HepG2 (cell line): ENCODE data around the gene SEMA3G. TPM values are rescaled to one million over a fixed set of nuclear protein-coding genes. Genes with fewer than 3 reads are reported as not detected.
A peak's percentile ranks its signal among the peaks of the same experiment; 100 is the strongest.

Experiments
- FOSL1 ChIP-seq: sonication (generic); formaldehyde crosslinking; IDR thresholded peaks from 2 replicates; pipeline ENCODE4 v1.9.0; 2021; ENCODE audit warnings: missing genetic modification reagents, borderline replicate concordance
- GATAD2A ChIP-seq: IDR thresholded peaks from 2 replicates; pipeline ENCODE4 v1.6.1; 2016
- JUND ChIP-seq: sonication (generic); formaldehyde crosslinking; IDR thresholded peaks from 2 replicates; pipeline ENCODE4 v1.8.0; 2022; ENCODE audit warnings: mild to moderate bottlenecking, missing genetic modification reagents
- PHB2 ChIP-seq: fragments of 450-650 bp; IDR thresholded peaks from 2 replicates; pipeline ENCODE4 v1.6.1; 2018; ENCODE audit not compliant: partially characterized antibody
- RXRA ChIP-seq: sonication (generic); formaldehyde crosslinking; IDR thresholded peaks from 2 replicates; pipeline ENCODE4 v1.5.1; 2020; ENCODE audit warnings: missing genetic modification reagents
- SIN3A ChIP-seq: IDR thresholded peaks from 2 replicates; pipeline ENCODE4 v1.6.1; 2011; ENCODE audit warnings: low read depth, mild to moderate bottlenecking, control low read depth, low read length, borderline replicate concordance
- TOPORS ChIP-seq: sonication (generic); formaldehyde crosslinking; IDR thresholded peaks from 2 replicates; pipeline ENCODE4 v1.8.0; 2023; ENCODE audit warnings: mild to moderate bottlenecking, missing genetic modification reagents
- ZBTB8A ChIP-seq: sonication (generic); formaldehyde crosslinking; IDR thresholded peaks from 2 replicates; pipeline ENCODE4 v1.4.0; 2020; ENCODE audit warnings: mild to moderate bottlenecking, low read depth, missing genetic modification reagents, borderline replicate concordance
- ZC3H4 ChIP-seq: sonication (generic); formaldehyde crosslinking; IDR thresholded peaks from 2 replicates; pipeline ENCODE4 v1.4.0; 2020; ENCODE audit warnings: missing genetic modification reagents, borderline replicate concordance
- ZNF12 ChIP-seq: sonication (generic); formaldehyde crosslinking; IDR thresholded peaks from 2 replicates; pipeline ENCODE4 v1.5.0; 2020; ENCODE audit warnings: missing genetic modification reagents
- ZNF256 ChIP-seq: sonication (generic); formaldehyde crosslinking; conservative IDR thresholded peaks from 2 replicates; pipeline ENCODE4 v1.4.0; 2020; ENCODE audit warnings: missing genetic modification reagents
- ZNF282 ChIP-seq: fragments of 450-650 bp; IDR thresholded peaks from 2 replicates; pipeline ENCODE4 v1.6.1; 2018; ENCODE audit not compliant: partially characterized antibody
- ZNF296 ChIP-seq: sonication (generic); formaldehyde crosslinking; conservative IDR thresholded peaks from 2 replicates; pipeline ENCODE4 v1.5.0; 2020; ENCODE audit warnings: mild to moderate bottlenecking, missing genetic modification reagents
- ZNF512 ChIP-seq: sonication (generic); formaldehyde crosslinking; IDR thresholded peaks from 2 replicates; pipeline ENCODE4 v1.4.0; 2020; ENCODE audit warnings: mild to moderate bottlenecking, missing genetic modification reagents
- ZNF547 ChIP-seq: sonication (generic); formaldehyde crosslinking; IDR thresholded peaks from 2 replicates; pipeline ENCODE4 v1.5.1; 2020; ENCODE audit warnings: mild to moderate bottlenecking, missing genetic modification reagents
- ZNF556 ChIP-seq: sonication (generic); formaldehyde crosslinking; IDR thresholded peaks from 2 replicates; pipeline ENCODE4 v1.4.0; 2020; ENCODE audit warnings: mild to moderate bottlenecking, missing genetic modification reagents, borderline replicate concordance
- ZNF766 ChIP-seq: sonication (generic); formaldehyde crosslinking; IDR thresholded peaks from 2 replicates; pipeline ENCODE4 v1.5.0; 2020; ENCODE audit warnings: missing genetic modification reagents, borderline replicate concordance
- ZNF816 ChIP-seq: sonication (generic); formaldehyde crosslinking; IDR thresholded peaks from 2 replicates; pipeline ENCODE4 v1.8.0; 2022; ENCODE audit warnings: missing genetic modification reagents, mild to moderate bottlenecking, borderline replicate concordance
- ZSCAN12 ChIP-seq: sonication (generic); formaldehyde crosslinking; IDR thresholded peaks from 2 replicates; pipeline ENCODE4 v1.9.0; 2021; ENCODE audit warnings: mild to moderate bottlenecking, missing genetic modification reagents
- polyA plus RNA-seq, 8 experiments: library from polyadenylated mRNA; depleted of rRNA in 3 of 8; stranded (reverse) in 7 of 8; unstranded in 1 of 8; fragments of >200 nt; fragmentation: Illumina TruSeq in 4 of 8; extraction: Trizol in 4 of 8; gene quantifications; 2 replicates each; pipeline versions ENCODE4 v1.2.1 to v1.2.3, GENCODE V29; 2011 to 2016; ENCODE audit warnings: low read depth in 4 of 8, missing spikeins in 1 of 8, mixed read lengths in 1 of 8; ENCODE audit not compliant: insufficient read depth in 1 of 8
- total RNA-seq, 5 experiments: library from RNA; depleted of rRNA; stranded (reverse); fragments of >200 nt; fragmentation: Illumina TruSeq; extraction: Trizol; gene quantifications; 2 replicates each; pipeline ENCODE4 v1.2.3, GENCODE V29; 2016; ENCODE audit warnings: low read depth in 1 of 5
- TF ChIP-seq, protein P1 (sequence below): sonication (generic); formaldehyde crosslinking; IDR thresholded peaks from 2 replicates; pipeline ENCODE4 v1.4.0; 2020; ENCODE audit warnings: mild to moderate bottlenecking, missing genetic modification reagents

The SEMA3G gene
- total and polyA plus RNA-seq, 2 of the 13 experiments (the other 11 are each of a cell fraction or from before 2014, with no cell fraction given) = 6.1 to 8.3 TPM

DNA sequence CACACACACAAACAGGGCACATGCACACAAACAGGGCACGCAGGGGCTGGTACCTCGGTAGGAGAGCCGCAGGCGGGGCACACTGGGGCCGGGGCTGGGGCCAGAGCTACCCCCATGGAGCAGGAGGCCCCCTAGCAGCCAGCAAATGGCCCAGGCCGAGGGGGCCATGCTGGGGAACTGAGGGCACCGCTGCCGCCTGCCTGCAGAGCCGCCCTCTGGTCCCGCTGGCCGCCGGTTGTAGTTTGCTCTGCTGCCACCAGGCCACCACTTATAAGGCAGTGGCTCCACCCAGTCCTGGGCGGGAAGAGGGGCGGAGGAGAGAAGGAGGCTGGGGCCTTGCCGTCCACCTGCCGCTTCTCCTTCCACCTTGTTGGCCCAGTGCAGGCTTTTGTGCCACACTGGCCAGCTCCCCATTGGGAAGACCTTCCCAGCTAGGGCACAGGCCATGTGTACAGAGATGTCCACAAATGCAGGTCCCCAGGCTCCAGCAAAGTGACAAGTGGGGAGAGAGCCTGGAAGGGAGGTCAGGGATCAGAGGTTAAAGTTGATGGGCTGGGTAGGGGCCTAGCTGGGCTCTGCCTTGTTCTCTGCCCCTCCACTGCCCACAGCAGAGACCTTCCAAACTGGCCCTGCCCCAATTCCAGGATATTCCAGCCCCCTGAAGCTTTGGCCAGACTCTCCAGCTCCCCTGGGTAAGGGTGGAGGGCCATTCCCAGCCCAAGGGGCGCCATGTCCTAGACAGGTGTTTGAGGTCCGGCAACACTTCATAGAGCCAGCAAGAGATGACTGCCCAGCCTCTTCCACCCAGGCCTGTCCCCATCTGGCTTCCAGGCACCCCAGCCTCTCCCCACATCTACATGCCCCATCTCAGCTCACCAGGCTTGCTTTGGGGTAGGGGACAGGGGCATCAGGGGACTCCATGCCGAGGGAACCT is at the start of gene SEMA3G (continued):
- TF ChIP-seq ZNF816 (CRISPR knock-in tag) (no peak), ZNF556 (CRISPR knock-in tag) (peak; percentile 59; the same call in 1 of the 2 replicates), SIN3A (peak; percentile 23; the same call in 1 of the 2 replicates), ZNF512 (CRISPR knock-in tag) (no peak), ZNF296 (CRISPR knock-in tag) (no peak), TOPORS (CRISPR knock-in tag) (no peak), ZC3H4 (CRISPR knock-in tag) (no peak), GATAD2A (CRISPR knock-in tag) (peak; percentile 31; the same call in 1 of the 2 replicates), ZSCAN12 (CRISPR knock-in tag) (no peak), ZNF256 (CRISPR knock-in tag) (no peak), JUND (no peak), ZNF282 (no peak), FOSL1 (CRISPR knock-in tag) (no peak), RXRA (CRISPR knock-in tag) (no peak), PHB2 (no peak), ZNF766 (no peak), ZBTB8A (CRISPR knock-in tag) (no peak), ZNF547 (CRISPR knock-in tag) (no peak), ZNF12 (CRISPR knock-in tag) (no peak)
- TF ChIP-seq, protein P1, sequence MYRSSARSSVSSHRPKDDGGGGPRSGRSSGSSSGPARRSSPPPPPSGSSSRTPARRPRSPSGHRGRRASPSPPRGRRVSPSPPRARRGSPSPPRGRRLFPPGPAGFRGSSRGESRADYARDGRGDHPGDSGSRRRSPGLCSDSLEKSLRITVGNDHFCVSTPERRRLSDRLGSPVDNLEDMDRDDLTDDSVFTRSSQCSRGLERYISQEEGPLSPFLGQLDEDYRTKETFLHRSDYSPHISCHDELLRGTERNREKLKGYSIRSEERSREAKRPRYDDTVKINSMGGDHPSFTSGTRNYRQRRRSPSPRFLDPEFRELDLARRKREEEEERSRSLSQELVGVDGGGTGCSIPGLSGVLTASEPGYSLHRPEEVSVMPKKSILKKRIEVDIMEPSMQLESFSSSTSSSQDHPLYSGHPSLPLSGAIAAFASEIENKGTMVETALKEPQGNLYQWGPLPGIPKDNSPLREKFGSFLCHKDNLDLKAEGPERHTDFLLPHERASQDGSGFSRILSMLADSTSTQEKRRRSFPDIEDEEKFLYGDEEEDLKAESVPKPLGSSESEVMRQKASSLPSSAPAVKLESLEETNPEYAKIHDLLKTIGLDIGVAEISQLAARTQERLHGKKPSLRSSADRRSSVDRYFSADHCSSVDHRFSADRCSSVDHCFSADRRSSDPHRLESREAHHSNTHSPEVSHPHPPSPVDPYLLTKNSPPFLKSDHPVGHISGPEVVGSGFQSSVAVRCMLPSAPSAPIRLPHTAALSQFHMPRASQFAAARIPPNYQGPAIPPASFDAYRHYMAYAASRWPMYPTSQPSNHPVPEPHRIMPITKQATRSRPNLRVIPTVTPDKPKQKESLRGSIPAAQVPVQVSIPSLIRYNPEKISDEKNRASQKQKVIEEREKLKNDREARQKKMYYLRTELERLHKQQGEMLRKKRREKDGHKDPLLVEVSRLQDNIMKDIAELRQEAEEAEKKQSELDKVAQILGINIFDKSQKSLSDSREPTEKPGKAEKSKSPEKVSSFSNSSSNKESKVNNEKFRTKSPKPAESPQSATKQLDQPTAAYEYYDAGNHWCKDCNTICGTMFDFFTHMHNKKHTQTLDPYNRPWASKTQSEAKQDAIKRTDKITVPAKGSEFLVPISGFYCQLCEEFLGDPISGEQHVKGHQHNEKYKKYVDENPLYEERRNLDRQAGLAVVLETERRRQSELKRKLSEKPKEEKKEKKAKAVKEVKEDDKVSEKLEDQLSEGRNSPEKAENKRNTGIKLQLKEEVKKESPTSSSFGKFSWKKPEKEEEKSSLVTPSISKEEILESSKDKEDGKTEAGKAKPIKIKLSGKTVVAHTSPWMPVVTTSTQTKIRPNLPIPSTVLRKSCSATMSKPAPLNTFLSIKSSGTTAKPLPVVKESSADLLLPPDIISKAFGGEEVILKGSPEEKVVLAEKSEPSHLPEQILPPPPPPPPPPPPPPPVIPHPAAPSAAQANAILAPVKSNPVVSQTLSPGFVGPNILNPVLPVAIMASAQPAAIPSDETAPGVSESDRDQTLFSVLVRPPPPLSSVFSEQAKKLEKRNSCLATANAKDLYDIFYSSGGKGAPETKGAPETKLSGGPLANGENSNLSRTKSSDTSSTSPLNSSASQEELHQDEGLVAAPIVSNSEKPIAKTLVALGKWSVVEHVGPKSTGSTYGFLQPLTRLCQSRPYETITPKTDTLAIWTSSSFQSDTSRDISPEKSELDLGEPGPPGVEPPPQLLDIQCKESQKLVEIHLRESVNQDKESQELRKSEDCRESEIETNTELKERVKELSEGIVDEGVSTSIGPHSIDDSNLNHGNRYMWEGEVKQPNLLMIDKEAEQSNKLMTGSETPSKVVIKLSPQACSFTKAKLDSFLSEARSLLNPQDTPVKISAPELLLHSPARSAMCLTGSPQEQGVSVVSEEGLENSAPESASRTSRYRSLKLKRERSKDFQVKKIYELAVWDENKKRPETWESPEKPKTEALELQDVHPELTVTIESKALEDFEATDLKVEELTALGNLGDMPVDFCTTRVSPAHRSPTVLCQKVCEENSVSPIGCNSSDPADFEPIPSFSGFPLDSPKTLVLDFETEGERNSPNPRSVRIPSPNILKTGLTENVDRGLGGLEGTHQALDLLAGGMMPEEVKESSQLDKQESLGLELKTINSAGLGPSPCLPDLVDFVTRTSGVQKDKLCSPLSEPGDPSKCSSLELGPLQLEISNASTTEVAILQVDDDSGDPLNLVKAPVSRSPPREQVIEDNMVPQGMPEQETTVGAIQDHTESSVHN = no peak
